HEK293T (cell line): ENCODE measurements around the gene ADORA1.
A peak's percentile ranks its signal among the peaks of the same experiment; 100 is the strongest.

ENCODE experiments used
- CTCF ChIA-PET: fragments of 350-600 bp; formaldehyde crosslinking; extraction: SDS; loops from one replicate; lab custom pipeline; 2021; ENCODE audit warnings: antibody characterized with exemption, inconsistent platforms; lab: Yijun Ruan, JAX
- POLR2A ChIA-PET: fragments of 350-600 bp; formaldehyde crosslinking; extraction: SDS; loops from one replicate; lab custom pipeline; 2020; ENCODE audit warnings: antibody characterized with exemption, inconsistent platforms; lab: Yijun Ruan, JAX
- DNase-seq: peaks from one replicate; pipeline ENCODE4 v3.0.0; 2012; ENCODE audit warnings: mixed read lengths; ENCODE audit errors: extremely low spot score
- ARNT ChIP-seq: fragments of 450-650 bp; IDR thresholded peaks from 2 replicates; pipeline ENCODE4 v1.6.1; 2017; ENCODE audit warnings: mild to moderate bottlenecking
- BHLHE40 ChIP-seq: fragments of 450-650 bp; IDR thresholded peaks from 2 replicates; pipeline ENCODE4 v1.6.1; 2016; ENCODE audit warnings: mild to moderate bottlenecking, moderate library complexity, borderline replicate concordance
- CTBP1 ChIP-seq: fragments of 450-650 bp; IDR thresholded peaks from 2 replicates; pipeline ENCODE4 v1.6.1; 2016; ENCODE audit warnings: borderline replicate concordance
- ELF4 ChIP-seq: fragments of 450-650 bp; IDR thresholded peaks from 2 replicates; pipeline ENCODE4 v1.6.1; 2017; ENCODE audit warnings: antibody characterized with exemption
- FOXA1 ChIP-seq: fragments of 450-650 bp; IDR thresholded peaks from 2 replicates; pipeline ENCODE4 v1.6.1; 2016; ENCODE audit warnings: mild to moderate bottlenecking
- FOXK2 ChIP-seq: fragments of 450-650 bp; IDR thresholded peaks from 2 replicates; pipeline ENCODE4 v1.6.1; 2016; ENCODE audit warnings: mild to moderate bottlenecking
- FOXM1 ChIP-seq: fragments of 450-650 bp; IDR thresholded peaks from 2 replicates; pipeline ENCODE4 v1.6.1; 2017; ENCODE audit warnings: mild to moderate bottlenecking, borderline replicate concordance
- HDGF ChIP-seq: fragments of 450-650 bp; IDR thresholded peaks from 2 replicates; pipeline ENCODE4 v1.6.1; 2017; ENCODE audit warnings: antibody characterized with exemption, borderline replicate concordance
- L3MBTL2 ChIP-seq: fragments of 450-650 bp; conservative IDR thresholded peaks from 2 replicates; pipeline ENCODE4 v1.6.1; 2016; ENCODE audit warnings: mild to moderate bottlenecking
- LEF1 ChIP-seq: fragments of 450-650 bp; IDR thresholded peaks from 2 replicates; pipeline ENCODE4 v1.6.1; 2017; ENCODE audit warnings: mild to moderate bottlenecking, borderline replicate concordance
- NFRKB ChIP-seq: fragments of 450-650 bp; IDR thresholded peaks from 2 replicates; pipeline ENCODE4 v1.6.1; 2016; ENCODE audit warnings: mild to moderate bottlenecking, moderate library complexity
- PKNOX1 ChIP-seq: fragments of 450-650 bp; IDR thresholded peaks from 2 replicates; pipeline ENCODE4 v1.6.1; 2016
- SP1 ChIP-seq: fragments of 450-650 bp; IDR thresholded peaks from 2 replicates; pipeline ENCODE4 v1.6.1; 2017
- SUZ12 ChIP-seq: fragments of 450-650 bp; IDR thresholded peaks from 2 replicates; pipeline ENCODE4 v1.6.1; 2016; ENCODE audit warnings: mild to moderate bottlenecking
- TARDBP ChIP-seq: fragments of 450-650 bp; IDR thresholded peaks from 2 replicates; pipeline ENCODE4 v1.6.1; 2016
- ZNF384 ChIP-seq: fragments of 450-650 bp; IDR thresholded peaks from 2 replicates; pipeline ENCODE4 v1.6.1; 2016

The ADORA1 gene

GRCh38 chr1:203215573-203215972 lies 88.0 kb downstream of the ADORA1 start:
- TF ChIP-seq ELF4: no peak
- no peak for TF ChIP-seq NFRKB
- TF ChIP-seq L3MBTL2: no peak
- no peak for TF ChIP-seq HDGF
- no peak for TF ChIP-seq FOXM1
- no peak for TF ChIP-seq BHLHE40
- TF ChIP-seq LEF1: no peak
- TF ChIP-seq ZNF384: no peak
- TF ChIP-seq FOXK2: no peak
- no peak for TF ChIP-seq PKNOX1
- no peak for TF ChIP-seq CTBP1
- TF ChIP-seq SP1: no peak
- no peak for TF ChIP-seq FOXA1
- no peak for TF ChIP-seq ARNT
- TF ChIP-seq TARDBP: no peak
- no peak for TF ChIP-seq SUZ12
- CTCF ChIA-PET: interaction anchor here (1.0 to 6.6 kb wide), 10 partner anchors 10 to 184 kb away, joined by 3 to 58 read pairs (median 6); partner anchors contain the start of gene ADORA1
- POLR2A ChIA-PET: interaction anchor here (0.8 to 1.2 kb wide), 2 partner anchors 10 to 52 kb away, joined by 3 read pairs; no protein-coding TSS in a partner anchor
- no peak for DNase-seq

- CTCF ChIA-PET: interaction anchor here (0.5 to 6.6 kb wide), 14 partner anchors 9 to 185 kb away, joined by 3 to 58 read pairs (median 5); partner anchors contain the start of gene ADORA1
- TF ChIP-seq L3MBTL2: no peak
- no peak for TF ChIP-seq SUZ12
- no peak for TF ChIP-seq NFRKB
- no peak for TF ChIP-seq FOXA1
- no peak for TF ChIP-seq ELF4
- TF ChIP-seq HDGF: no peak
- TF ChIP-seq SP1: no peak
- TF ChIP-seq PKNOX1: no peak
- no peak for TF ChIP-seq FOXK2
- peak; percentile 83 for DNase-seq
- POLR2A ChIA-PET: interaction anchor here (0.8 to 1.2 kb wide), 2 partner anchors 11 to 51 kb away, joined by 3 read pairs; no protein-coding TSS in a partner anchor
Measured at GRCh38 chr1:203216274-203217138, 89.0 kb downstream of the ADORA1 start.
